ENCODE results near the gene EXOC6B.

Gene EXOC6B

GRCh38 chr2:72731116-72731515 is 94.7 kb downstream of the EXOC6B start:
- no peak for DNase-seq

DNA sequence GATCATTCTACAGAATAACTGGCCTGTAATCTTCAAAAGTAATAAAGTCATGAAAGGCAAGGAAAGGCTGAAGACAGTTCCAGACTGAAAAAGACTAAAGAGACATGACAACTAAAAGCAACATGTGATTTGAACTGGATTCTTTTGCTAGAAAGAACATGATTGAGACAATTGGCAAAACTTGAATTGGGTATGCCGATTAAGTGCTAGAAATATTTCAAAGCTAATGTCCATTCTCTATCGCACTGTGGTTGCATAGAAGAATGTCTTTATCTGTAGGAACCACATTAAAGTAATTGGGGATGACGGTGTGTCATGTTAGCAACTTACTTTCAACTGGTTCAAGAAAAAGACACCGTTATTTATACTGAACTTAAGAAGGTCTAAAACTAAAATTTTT is 98.5 kb downstream of the EXOC6B start:
- no peak for DNase-seq

- DNase-seq, result no peak
Observed at GRCh38 chr2:72723769-72724370, 102.0 kb downstream of the EXOC6B start.

DNA sequence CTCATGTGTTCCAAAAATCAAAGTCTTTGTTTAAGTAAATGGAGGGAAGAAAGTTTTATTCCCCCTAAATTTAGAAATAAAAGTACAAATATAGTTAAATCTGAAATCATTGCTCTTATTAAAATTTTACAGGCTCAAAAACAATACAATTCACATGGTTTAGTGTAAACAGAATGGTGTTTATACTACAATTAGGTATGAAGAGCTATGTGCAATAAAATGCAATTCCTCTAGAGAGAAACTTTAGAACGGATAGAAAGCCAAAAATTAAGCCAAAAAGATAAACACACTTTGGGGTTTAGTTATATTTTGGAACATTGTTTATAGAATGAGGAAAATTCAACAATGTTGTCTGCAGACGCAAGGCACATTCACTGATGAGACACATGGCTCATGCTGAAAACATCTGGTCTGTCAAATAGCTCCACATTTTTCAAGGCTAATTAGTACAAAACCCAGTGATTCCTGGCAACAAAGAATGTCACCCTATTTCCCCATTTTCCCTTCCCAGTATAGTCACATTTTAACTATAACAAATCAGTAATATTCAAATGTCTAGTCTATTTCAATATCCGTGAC is 103.3 kb downstream of the EXOC6B start:
- DNase-seq, result no peak

DNA sequence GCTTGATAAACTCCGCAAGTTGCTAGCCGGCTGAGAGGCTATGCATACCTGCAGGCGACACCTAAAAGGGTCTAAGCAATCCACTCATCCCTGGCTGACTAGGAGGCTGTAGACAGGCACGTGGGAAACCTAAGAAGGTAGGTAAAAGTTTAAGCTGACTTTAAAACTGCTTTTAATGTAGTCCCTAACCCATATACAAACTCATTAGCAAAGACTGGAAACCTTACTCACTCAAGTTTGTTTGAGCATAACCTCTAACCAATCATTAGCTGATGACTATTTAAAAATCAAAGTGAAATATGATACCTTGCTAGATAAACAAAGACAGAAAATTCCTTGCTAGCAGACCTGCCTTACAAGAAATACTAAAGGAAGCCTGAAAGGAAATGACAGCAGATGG is 106.4 kb downstream of the EXOC6B start:
- DNase-seq, result no peak

- no peak for DNase-seq
Observed at GRCh38 chr2:72718876-72719275, 107.0 kb downstream of the EXOC6B start.

- DNase-seq, result peak; percentile 9 to 57
Observed at GRCh38 chr2:72716601-72717000, 109.2 kb downstream of the EXOC6B start.

GRCh38 chr2:72713857-72714256 is 112.0 kb downstream of the EXOC6B start:
- DNase-seq, result no peak

GRCh38 chr2:72712977-72713376 is 112.9 kb downstream of the EXOC6B start:
- no peak for DNase-seq

DNA sequence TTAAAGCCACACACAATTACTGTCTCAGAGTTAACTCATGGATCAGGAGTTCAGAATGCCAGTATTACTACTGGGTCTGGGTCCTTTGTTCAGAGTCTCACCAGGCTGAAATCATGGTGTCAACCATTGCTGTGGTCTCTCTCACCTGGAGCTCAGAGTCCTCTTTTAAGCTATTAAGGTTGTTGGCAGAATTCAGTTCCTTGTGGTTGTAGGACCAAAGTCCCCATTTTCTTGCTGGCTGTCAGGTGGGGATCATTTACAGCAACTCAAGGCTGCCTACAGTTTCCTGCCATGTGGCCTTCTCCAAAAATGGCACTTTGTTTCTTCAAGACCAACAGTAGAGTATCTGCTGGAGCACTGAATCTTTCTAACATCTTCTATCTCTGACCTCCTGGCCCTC is 113.5 kb downstream of the EXOC6B start:
- no peak for DNase-seq

- DNase-seq, result no peak
Observed at GRCh38 chr2:72710418-72711152, 115.2 kb downstream of the EXOC6B start.

- DNase-seq, result no peak
Observed at GRCh38 chr2:72708236-72708635, 117.6 kb downstream of the EXOC6B start.

GRCh38 chr2:72698300-72698699 is 127.5 kb downstream of the EXOC6B start:
- DNase-seq, result no peak

DNA sequence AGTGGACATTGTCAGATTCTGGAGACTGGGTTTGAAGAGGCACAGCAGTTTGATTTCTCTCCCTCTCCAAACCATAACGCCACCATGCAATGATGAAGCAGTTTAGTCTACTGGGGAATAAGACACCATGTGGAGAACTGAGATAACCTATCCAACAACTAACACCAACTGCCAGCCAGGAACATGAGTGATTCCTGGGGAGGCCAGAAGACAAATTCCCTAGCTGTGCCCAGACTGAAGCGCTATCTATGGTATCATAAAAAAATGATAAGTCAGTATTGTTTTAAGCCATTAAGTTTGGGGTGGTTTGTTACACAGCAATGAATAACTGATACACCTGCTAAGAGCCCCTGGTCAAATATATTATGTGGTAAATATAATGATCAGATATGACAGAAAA is 129.3 kb downstream of the EXOC6B start:
- no peak for DNase-seq

- DNase-seq, result no peak
Observed at GRCh38 chr2:72695676-72696075, 130.2 kb downstream of the EXOC6B start.

DNA sequence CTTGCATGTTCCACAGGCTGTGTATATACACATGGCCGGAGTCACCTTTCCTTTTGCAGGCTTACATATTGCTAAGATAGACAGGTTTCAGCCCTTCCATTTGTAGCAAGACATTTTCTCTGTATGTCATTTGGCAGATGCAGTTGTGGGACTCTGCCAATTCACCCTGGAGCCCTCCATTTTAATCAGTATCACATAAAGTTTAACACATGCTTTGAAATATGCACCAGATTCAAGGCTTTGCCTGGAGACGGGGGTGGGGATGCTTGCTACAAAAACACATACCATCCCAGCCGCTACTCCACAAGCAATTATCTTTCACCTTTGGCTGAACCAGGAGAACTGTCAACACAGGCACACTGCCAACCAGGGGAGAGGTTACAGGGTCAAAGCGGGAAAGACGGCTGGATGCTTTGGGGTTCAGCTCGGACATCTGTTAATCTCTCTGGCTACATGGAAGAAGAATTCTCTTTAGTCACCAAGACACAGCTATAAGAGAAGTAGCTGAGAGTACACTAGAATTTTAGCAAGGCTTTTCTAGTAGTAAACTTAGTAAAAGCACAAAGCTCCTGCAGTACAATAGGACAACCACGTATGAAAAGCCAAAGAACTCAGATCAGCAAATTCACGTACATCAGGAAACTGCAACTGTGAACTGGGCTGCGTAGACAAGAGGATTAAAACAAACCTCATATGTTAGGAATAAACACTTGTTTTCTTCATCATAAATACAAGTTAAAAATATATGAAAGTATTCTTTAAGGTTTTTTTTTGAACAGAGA is 130.9 kb downstream of the EXOC6B start:
- DNase-seq, result no peak

- DNase-seq, result no peak
Observed at GRCh38 chr2:72689579-72690195, 136.1 kb downstream of the EXOC6B start.

- DNase-seq, result no peak
Observed at GRCh38 chr2:72685638-72686213, 140.1 kb downstream of the EXOC6B start.

GRCh38 chr2:72682061-72682460 is 143.8 kb downstream of the EXOC6B start:
- no peak for DNase-seq

DNA sequence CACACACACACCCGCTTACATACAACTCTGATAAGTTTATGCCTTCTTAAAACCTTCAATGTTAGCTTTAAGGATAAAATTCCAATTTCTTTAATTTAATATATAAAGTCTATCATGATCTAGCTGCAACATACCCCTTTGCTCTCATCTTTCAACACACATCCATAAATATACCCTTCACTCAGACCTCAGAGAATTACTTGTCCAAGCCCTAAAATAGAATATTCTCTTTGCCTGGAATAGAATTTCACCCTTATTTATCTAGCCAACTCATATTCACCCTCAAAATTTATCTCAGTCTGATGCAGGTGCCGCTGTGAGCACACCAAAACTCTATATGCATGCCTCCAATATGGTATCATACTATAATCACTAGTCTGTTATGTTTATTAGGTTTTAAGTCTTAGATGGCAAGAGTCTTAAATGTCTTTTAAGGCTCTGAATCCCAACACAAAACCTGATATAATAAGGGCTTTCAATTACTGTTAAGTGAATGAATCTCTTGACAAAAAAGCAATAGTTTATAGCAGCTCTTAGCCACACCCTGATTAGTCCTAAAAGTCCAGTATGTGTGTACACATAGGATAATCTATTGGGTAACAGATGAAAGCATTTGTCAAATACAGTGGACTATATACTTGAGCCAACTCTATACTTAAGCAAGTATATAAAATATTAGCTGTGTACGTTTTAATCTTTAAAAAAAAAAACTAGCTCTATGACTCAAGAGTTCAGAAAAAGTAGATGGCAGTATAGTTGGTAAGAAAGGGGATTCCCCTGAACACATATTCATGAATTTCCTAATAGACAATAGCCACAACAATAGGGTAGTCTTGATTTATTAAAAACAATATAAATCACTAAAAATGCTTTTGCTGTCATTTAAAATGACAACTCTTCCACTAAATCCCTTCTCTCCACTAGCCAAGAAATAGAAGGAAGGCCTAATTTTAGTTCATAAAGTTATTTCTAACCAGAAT is 144.5 kb downstream of the EXOC6B start:
- no peak for DNase-seq

DNA sequence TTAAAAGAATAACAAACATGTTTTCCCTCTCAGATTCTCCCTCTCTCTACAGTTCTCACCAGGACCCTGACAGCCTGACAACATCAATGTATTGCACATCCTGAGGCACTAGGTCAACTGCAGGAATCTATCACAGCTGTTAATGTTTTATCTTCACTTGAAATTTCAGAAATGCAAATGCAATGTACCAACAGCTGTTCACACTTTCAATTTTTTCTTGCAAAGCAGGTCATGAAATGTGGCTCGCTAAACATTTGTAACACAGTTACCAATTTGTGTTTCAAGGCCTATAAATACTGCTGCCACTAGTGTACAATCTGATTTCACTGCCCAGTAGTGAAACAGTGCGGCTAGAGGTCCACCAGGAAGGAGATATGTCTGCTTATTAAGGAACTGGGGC is 147.8 kb downstream of the EXOC6B start:
- DNase-seq, result no peak

All from inflammatory macrophage (primary cell).